IPS-18a (cell line): Measurements from ENCODE around the gene ZNF337.
"Not testable (repeated sequence)": the region's sequence is repeated elsewhere in the genome, so short reads cannot be mapped to it uniquely, and the experiment has no call there.

ENCODE experiments used
- H3K27ac ChIP-seq: one replicate; pipeline ENCODE4 v1.5.1; 2013; ENCODE audit warnings: low read length
- H3K27me3 ChIP-seq: one replicate; pipeline ENCODE4 v1.6.1; 2013; ENCODE audit warnings: mild to moderate bottlenecking, low read length; ENCODE audit not compliant: control insufficient read depth, insufficient read depth
- H3K36me3 ChIP-seq: one replicate; pipeline ENCODE4 v1.6.1; 2013; ENCODE audit warnings: low read depth, low read length; ENCODE audit not compliant: control insufficient read depth
- H3K4me1 ChIP-seq: one replicate; pipeline ENCODE4 v1.6.1; 2013; ENCODE audit warnings: low read depth, low read length; ENCODE audit not compliant: control insufficient read depth
- H3K4me3 ChIP-seq: one replicate; pipeline ENCODE4 v1.5.1; 2013; ENCODE audit warnings: low read length
- H3K9ac ChIP-seq: one replicate; pipeline ENCODE4 v1.6.1; 2013; ENCODE audit warnings: mild to moderate bottlenecking, low read length, moderate library complexity
- H3K9me3 ChIP-seq: one replicate; pipeline ENCODE4 v1.6.1; 2013; ENCODE audit warnings: low read depth, low read length; ENCODE audit not compliant: control insufficient read depth

Gene ZNF337

DNA sequence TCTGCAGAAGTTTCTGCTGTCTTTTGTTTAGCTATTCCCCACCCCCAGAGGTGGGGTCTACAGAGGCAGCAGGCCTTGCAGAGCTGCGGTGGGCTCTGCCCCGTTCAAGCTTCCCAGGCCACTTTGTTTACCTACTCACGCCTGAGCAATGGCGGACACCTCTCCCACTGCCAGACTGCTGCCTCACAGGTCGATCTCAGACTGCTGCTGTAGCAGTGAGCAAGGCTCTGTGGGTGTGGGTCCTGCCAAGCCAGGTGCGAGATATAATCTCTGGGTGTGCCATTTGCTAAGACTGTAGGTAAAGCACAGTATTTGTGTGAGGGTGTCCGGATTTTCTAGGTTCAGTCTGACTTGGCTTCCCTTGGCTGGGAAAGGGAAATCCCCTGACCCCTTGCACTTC, 23.6 kb upstream of the ZNF337 start:
- H3K4me1 ChIP-seq, result no peaks in the 10 kb centered on the region
- H3K4me3 ChIP-seq, result no peak overlapping the region
- no peaks in the 10 kb centered on the region for H3K9me3 ChIP-seq
- no peak overlapping the region for H3K27ac ChIP-seq
- H3K36me3 ChIP-seq, result no peaks in the 10 kb centered on the region
- H3K9ac ChIP-seq, result no peak overlapping the region
- no peaks in the 10 kb centered on the region for H3K27me3 ChIP-seq

- H3K27ac ChIP-seq, H3K4me1 ChIP-seq, H3K9me3 ChIP-seq, H3K36me3 ChIP-seq, H3K27me3 ChIP-seq, H3K4me3 ChIP-seq, H3K9ac ChIP-seq: not testable (repeated sequence)
These were observed 22.5 kb upstream of the ZNF337 start for GRCh38 chr20:25718896-25719809.

GRCh38 chr20:25707695-25708094, 11.0 kb upstream of the ZNF337 start:
- H3K9me3 ChIP-seq, result no peaks in the 10 kb centered on the region
- H3K27me3 ChIP-seq, result no peaks in the 10 kb centered on the region
- H3K4me3 ChIP-seq, result no peak overlapping the region
- no peaks in the 10 kb centered on the region for H3K4me1 ChIP-seq
- H3K9ac ChIP-seq, result no peak overlapping the region
- H3K27ac ChIP-seq, result no peak overlapping the region
- H3K36me3 ChIP-seq, result no peaks in the 10 kb centered on the region

DNA sequence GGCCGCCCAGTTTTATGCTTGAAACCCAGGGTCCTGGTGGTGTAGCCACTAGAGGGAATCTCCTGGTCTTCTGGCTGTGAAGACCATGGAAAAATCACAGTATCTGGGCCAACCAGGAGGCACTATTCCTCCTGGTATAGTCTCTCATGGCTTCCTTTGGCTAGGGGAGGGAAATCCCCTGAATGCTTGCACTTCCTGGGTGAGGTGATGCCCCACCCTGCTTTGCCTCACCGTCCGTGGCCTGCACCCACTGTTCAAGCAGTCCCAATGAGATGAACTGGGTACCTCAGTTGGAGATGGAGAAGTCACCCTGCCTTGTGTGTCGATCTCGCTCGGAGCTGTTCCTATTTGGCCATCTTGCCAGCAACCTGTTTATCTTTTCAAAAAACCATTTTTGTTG, 10.1 kb upstream of the ZNF337 start:
- H3K36me3 ChIP-seq, result no peaks in the 10 kb centered on the region
- no peaks in the 10 kb centered on the region for H3K9me3 ChIP-seq
- no peaks in the 10 kb centered on the region for H3K4me1 ChIP-seq
- no peak overlapping the region for H3K27ac ChIP-seq
- H3K4me3 ChIP-seq, result no peak overlapping the region
- no peaks in the 10 kb centered on the region for H3K27me3 ChIP-seq
- no peak overlapping the region for H3K9ac ChIP-seq

GRCh38 chr20:25705830-25706351, 9.2 kb upstream of the ZNF337 start:
- no peaks in the 10 kb centered on the region for H3K9me3 ChIP-seq
- H3K27me3 ChIP-seq, result no peaks in the 10 kb centered on the region
- no peak overlapping the region for H3K27ac ChIP-seq
- H3K9ac ChIP-seq, result no peak overlapping the region
- no peak overlapping the region for H3K4me3 ChIP-seq
- no peaks in the 10 kb centered on the region for H3K36me3 ChIP-seq
- no peaks in the 10 kb centered on the region for H3K4me1 ChIP-seq

DNA sequence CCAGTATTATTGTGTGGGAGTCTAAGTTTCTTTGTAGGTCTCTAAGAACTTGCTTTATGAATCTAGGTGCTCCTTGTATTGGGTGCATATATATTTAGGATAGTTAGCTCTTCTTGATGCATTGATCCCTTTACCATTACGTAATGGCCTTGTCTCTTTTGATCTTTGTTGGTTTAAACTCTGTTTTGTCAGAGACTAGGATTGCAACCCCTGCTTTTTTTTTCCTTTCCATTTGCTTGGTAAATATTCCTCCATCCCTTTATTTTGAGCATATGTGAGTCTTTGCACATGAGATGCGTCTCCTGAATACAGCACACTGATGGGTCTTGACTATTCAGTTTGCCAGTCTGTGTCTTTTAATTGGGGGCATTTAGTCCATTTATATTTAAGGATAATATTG, 7.7 kb upstream of the ZNF337 start:
- H3K4me1 ChIP-seq, H3K9ac ChIP-seq, H3K36me3 ChIP-seq, H3K27ac ChIP-seq, H3K9me3 ChIP-seq, H3K4me3 ChIP-seq, H3K27me3 ChIP-seq: not testable (repeated sequence)

- not testable (repeated sequence) for H3K27ac ChIP-seq, H3K36me3 ChIP-seq, H3K27me3 ChIP-seq, H3K4me1 ChIP-seq, H3K9me3 ChIP-seq, H3K9ac ChIP-seq, H3K4me3 ChIP-seq
These were observed 4.2 kb upstream of the ZNF337 start for GRCh38 chr20:25700835-25701234.

- H3K27me3 ChIP-seq, result no peaks in the 10 kb centered on the region
- H3K27ac ChIP-seq, result no peak overlapping the region
- H3K4me1 ChIP-seq, result no peaks in the 10 kb centered on the region
These were observed 3.3 kb upstream of the ZNF337 start for GRCh38 chr20:25699914-25700313.

DNA sequence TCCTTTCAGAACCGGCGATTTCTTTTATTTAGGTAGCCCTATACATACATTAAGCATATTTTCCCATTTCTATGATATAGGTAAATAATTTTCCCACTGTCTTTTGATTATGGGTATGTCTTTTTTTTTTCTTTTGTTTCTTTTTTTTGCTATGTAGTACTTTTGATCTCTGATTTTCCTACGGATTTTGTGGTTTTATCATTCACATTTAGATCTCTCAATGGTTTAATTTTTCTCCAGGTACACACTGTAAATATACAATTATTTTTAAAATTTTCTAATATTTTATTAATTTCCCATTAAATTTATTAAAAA, 436 bp upstream of the ZNF337 start:
- peak overlapping the region; percentile 77 for H3K9ac ChIP-seq
- no peak overlapping the region for H3K27ac ChIP-seq

More at GRCh38 chr20:25699914-25700313, 3.3 kb upstream of the ZNF337 start:
- H3K9ac ChIP-seq, result no peak overlapping the region
- no peak overlapping the region for H3K4me3 ChIP-seq
- H3K36me3 ChIP-seq, result no peaks in the 10 kb centered on the region
- no peaks in the 10 kb centered on the region for H3K9me3 ChIP-seq

GRCh38 chr20:25695532-25696370, 902 bp downstream of the ZNF337 start:
- H3K36me3 ChIP-seq, result peaks cover 5% of the 10 kb centered on the region
- no peaks in the 10 kb centered on the region for H3K27me3 ChIP-seq
- peak overlapping the region; percentile 77 for H3K9ac ChIP-seq
- H3K4me3 ChIP-seq, result peak overlapping the region; percentile 81
- no peak overlapping the region for H3K27ac ChIP-seq
- H3K4me1 ChIP-seq, result no peaks in the 10 kb centered on the region
- no peaks in the 10 kb centered on the region for H3K9me3 ChIP-seq

More for the DNA sequence above, 436 bp upstream of the ZNF337 start:
- no peaks in the 10 kb centered on the region for H3K9me3 ChIP-seq
- no peaks in the 10 kb centered on the region for H3K27me3 ChIP-seq
- no peaks in the 10 kb centered on the region for H3K4me1 ChIP-seq
- H3K36me3 ChIP-seq, result no peaks in the 10 kb centered on the region
- H3K4me3 ChIP-seq, result peak overlapping the region; percentile 81

- Histone ChIP-seq H3K4me1 (no peaks in the 10 kb centered on the region), H3K9ac (no peak overlapping the region), H3K27ac (no peak overlapping the region), H3K9me3 (no peaks in the 10 kb centered on the region), H3K27me3 (no peaks in the 10 kb centered on the region), H3K4me3 (no peak overlapping the region), H3K36me3 (peaks cover 5% of the 10 kb centered on the region)
These were observed 4.2 kb downstream of the ZNF337 start for GRCh38 chr20:25692499-25692898.
